Keratinocyte (primary cell): Measurements from ENCODE around the gene RHOF. TPM values are rescaled to one million over a fixed set of nuclear protein-coding genes. Genes with fewer than 3 reads are reported as not detected.

ENCODE experiments used
- DNase-seq: peaks from one replicate; pipeline ENCODE4 v3.0.0-alpha.2; 2011; ENCODE audit warnings: low read depth, missing footprints, low spot score
- FAIRE-seq: peaks from 2 replicates; lab custom pipeline; 2011; peaks lifted over from hg19 to GRCh38; lab: Jason Lieb, UNC
- H2AFZ ChIP-seq: 2 replicates; pipeline ENCODE4 v1.6.0; 2012; ENCODE audit warnings: low read length, control low read depth, inconsistent platforms; ENCODE audit not compliant: control insufficient read depth
- H3K27ac ChIP-seq: 2 replicates; pipeline ENCODE4 v1.5.1; 2011; ENCODE audit warnings: low read length; ENCODE audit not compliant: control insufficient read depth, insufficient read depth
- H3K27me3 ChIP-seq: 3 replicates; pipeline ENCODE4 v1.6.0; 2011; ENCODE audit warnings: low read length; ENCODE audit not compliant: control insufficient read depth, insufficient read depth; ENCODE audit errors: extremely low read depth
- H3K36me3 ChIP-seq, 2 experiments: 2 replicates in 1 of 2; 3 replicates in 1 of 2; pipeline ENCODE4 v1.5.1; 2011; ENCODE audit warnings: low read length in 2 of 2, mild to moderate bottlenecking in 1 of 2; ENCODE audit not compliant: control insufficient read depth in 2 of 2, insufficient read depth in 2 of 2; ENCODE audit errors: extremely low read depth in 1 of 2
- H3K4me1 ChIP-seq: 3 replicates; pipeline ENCODE4 v1.5.1; 2011; ENCODE audit warnings: low read length; ENCODE audit not compliant: control insufficient read depth, insufficient read depth; ENCODE audit errors: extremely low read depth
- H3K4me2 ChIP-seq: 3 replicates; pipeline ENCODE4 v1.6.0; 2011; ENCODE audit warnings: low read depth, low read length; ENCODE audit not compliant: control insufficient read depth, insufficient read depth; ENCODE audit errors: extremely low read depth
- H3K4me3 ChIP-seq, 3 experiments: fragments of 200-600 bp in 1 of 3; sonication (generic) in 1 of 3; 2 replicates in 2 of 3; 3 replicates in 1 of 3; pipeline ENCODE4 v1.5.1; 2011 to 2016; ENCODE audit warnings: low read length in 3 of 3, mild to moderate bottlenecking in 3 of 3, control low read depth in 2 of 3, inconsistent platforms in 1 of 3, low read depth in 1 of 3, mixed read lengths in 1 of 3, mixed run types in 1 of 3, moderate library complexity in 1 of 3; ENCODE audit not compliant: control insufficient read depth in 2 of 3, insufficient read depth in 2 of 3; ENCODE audit errors: extremely low read depth in 1 of 3
- H3K79me2 ChIP-seq: 2 replicates; pipeline ENCODE4 v1.6.0; 2012; ENCODE audit warnings: low read length; ENCODE audit not compliant: control insufficient read depth, insufficient read depth
- H3K9ac ChIP-seq: 3 replicates; pipeline ENCODE4 v1.6.0; 2011; ENCODE audit warnings: low read length; ENCODE audit not compliant: control insufficient read depth, insufficient read depth; ENCODE audit errors: extremely low read depth
- H3K9me1 ChIP-seq: 3 replicates; pipeline ENCODE4 v1.6.0; 2011; ENCODE audit warnings: low read length; ENCODE audit not compliant: control insufficient read depth, insufficient read depth; ENCODE audit errors: extremely low read depth
- H3K9me3 ChIP-seq: 2 replicates; pipeline ENCODE4 v1.5.1; 2012; ENCODE audit warnings: low read depth, low read length; ENCODE audit not compliant: control insufficient read depth
- H4K20me1 ChIP-seq: 3 replicates; pipeline ENCODE4 v1.6.0; 2011; ENCODE audit warnings: low read length; ENCODE audit not compliant: control insufficient read depth, insufficient read depth; ENCODE audit errors: extremely low read depth
- EZH2 ChIP-seq: IDR thresholded peaks from one replicate; pipeline ENCODE4 v1.6.1; 2012; ENCODE audit warnings: inconsistent platforms, mild to moderate bottlenecking, low read length, moderate library complexity
- dilution Hi-C: fragments of 300-500 bp; cut with MboI; formaldehyde crosslinking; loops from one replicate; pipeline ENCODE4 v1.7.0; 2020; ENCODE audit warnings: low sequenced_read_pairs; ENCODE audit not compliant: extremely low pct_ligation_motif_present
- polyA plus RNA-seq, 5 experiments: library from polyadenylated mRNA; depleted of rRNA in 3 of 5; stranded (reverse) in 3 of 5; stranded (forward) in 1 of 5; unstranded in 1 of 5; fragments of >200 nt; gene quantifications; 1 replicate in 1 of 5; 2 replicates in 3 of 5; 3 replicates in 1 of 5; pipeline versions ENCODE4 v1.2.1 to v1.2.3, GENCODE V29; 2011 to 2012; ENCODE audit warnings: missing spikeins in 2 of 5, low read depth in 1 of 5, low replicate concordance in 1 of 5
- TF ChIP-seq, protein P1 (sequence below), 3 experiments: IDR thresholded peaks in 1 of 3; conservative IDR thresholded peaks in 1 of 3; optimal IDR thresholded peaks in 1 of 3; 2 replicates in 2 of 3; 3 replicates in 1 of 3; pipeline versions ENCODE3 to v1.5.1; 2011; ENCODE audit warnings: low read length in 3 of 3, mild to moderate bottlenecking in 3 of 3, moderate library complexity in 2 of 3, control low read depth in 1 of 3, inconsistent platforms in 1 of 3; ENCODE audit not compliant: insufficient read depth in 2 of 3; ENCODE audit errors: extremely low read depth in 1 of 3

The RHOF gene
- polyA plus RNA-seq, 1 donor (not counting 4 experiments of a cell fraction or from before 2014, with no cell fraction given), result 2.8 TPM

- Histone ChIP-seq H3K79me2 (no peaks in the 10 kb centered on the region), H3K4me2 (no peak overlapping the region), H3K9me1 (no peaks in the 10 kb centered on the region), H3K36me3 (peaks cover 0 to 6% of the 10 kb centered on the region in 2 experiments), H4K20me1 (no peaks in the 10 kb centered on the region), H3K9me3 (no peaks in the 10 kb centered on the region), H3K4me3 (no peak overlapping the region), H3K4me1 (peaks cover 18% of the 10 kb centered on the region), H3K9ac (no peak overlapping the region), H2AFZ (no peak overlapping the region), H3K27me3 (no peaks in the 10 kb centered on the region), H3K27ac (no peak overlapping the region)
- TF ChIP-seq, protein P1, sequence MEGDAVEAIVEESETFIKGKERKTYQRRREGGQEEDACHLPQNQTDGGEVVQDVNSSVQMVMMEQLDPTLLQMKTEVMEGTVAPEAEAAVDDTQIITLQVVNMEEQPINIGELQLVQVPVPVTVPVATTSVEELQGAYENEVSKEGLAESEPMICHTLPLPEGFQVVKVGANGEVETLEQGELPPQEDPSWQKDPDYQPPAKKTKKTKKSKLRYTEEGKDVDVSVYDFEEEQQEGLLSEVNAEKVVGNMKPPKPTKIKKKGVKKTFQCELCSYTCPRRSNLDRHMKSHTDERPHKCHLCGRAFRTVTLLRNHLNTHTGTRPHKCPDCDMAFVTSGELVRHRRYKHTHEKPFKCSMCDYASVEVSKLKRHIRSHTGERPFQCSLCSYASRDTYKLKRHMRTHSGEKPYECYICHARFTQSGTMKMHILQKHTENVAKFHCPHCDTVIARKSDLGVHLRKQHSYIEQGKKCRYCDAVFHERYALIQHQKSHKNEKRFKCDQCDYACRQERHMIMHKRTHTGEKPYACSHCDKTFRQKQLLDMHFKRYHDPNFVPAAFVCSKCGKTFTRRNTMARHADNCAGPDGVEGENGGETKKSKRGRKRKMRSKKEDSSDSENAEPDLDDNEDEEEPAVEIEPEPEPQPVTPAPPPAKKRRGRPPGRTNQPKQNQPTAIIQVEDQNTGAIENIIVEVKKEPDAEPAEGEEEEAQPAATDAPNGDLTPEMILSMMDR (optimal IDR thresholded peaks at IDR 0.05 in 1 of 3, IDR thresholded peaks at IDR 0.05 in 1 of 3, conservative IDR thresholded peaks at IDR 0.05 in 1 of 3; ENCODE audit: extremely low read depth in 1 of 3, insufficient read depth in 2 of 3, low read length in 3 of 3), result no peak
- no peak for TF ChIP-seq EZH2
- dilution Hi-C loops, result no loop called here
- FAIRE-seq, result no peak
- no peak for DNase-seq
Observed at GRCh38 chr12:121779422-121779895, 14.0 kb downstream of the RHOF start.

DNA sequence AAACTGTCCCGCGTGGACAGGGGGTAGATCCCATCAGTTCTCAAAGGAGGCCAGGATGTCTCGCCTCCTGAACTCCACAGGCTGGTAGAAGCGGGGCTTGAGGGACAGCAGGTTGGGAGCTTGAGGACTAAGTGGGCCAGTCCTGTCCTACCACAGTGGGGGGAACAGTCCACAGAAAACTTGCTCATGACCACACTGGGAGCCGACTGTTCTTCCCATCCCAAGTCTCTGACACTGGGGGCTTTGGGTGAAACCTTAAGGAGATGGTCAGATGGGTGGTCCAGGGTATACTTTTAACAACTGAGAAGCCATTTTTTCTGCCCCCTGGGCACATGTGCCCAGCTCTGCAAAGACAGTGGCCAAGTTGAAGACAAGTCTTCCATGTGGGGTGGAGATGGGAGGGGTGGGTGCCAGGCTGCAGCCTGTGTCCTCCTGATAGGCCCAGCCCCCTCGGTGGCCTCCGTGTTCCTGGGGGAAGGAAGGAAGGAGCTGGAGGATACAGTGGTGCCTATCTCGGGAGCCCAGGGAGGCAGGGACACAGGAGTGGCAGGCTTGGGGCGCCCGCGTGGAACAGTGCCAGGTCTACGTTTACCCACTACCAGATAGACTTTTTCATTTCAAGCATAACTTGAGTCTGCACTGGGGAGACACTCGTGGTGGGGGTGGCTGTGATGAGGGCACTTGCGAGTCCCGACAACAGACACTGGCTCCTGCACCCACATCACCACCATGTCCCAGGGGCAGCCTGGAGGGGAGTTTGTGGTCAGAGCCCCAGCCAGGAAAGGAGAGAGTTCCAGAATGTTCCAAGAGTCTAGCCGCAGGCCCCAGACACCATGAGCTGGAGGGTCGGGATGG lies 14.7 kb downstream of the RHOF start:
- no peaks in the 10 kb centered on the region for H4K20me1 ChIP-seq
- dilution Hi-C loops, result no loop called here
- FAIRE-seq (no peak), DNase-seq (no peak)
- no peak overlapping the region for H3K9ac ChIP-seq
- peaks cover 0 to 6% of the 10 kb centered on the region in 2 experiments for H3K36me3 ChIP-seq
- H2AFZ ChIP-seq, result no peak overlapping the region
- no peak overlapping the region for H3K4me3 ChIP-seq
- H3K9me3 ChIP-seq, result no peaks in the 10 kb centered on the region
- H3K27ac ChIP-seq, result no peak overlapping the region
- H3K4me1 ChIP-seq, result peaks cover 15% of the 10 kb centered on the region
- no peak overlapping the region for H3K4me2 ChIP-seq
- no peaks in the 10 kb centered on the region for H3K27me3 ChIP-seq
- H3K9me1 ChIP-seq, result no peaks in the 10 kb centered on the region
- no peaks in the 10 kb centered on the region for H3K79me2 ChIP-seq
- TF ChIP-seq, protein P1 (optimal IDR thresholded peaks at IDR 0.05 in 1 of 3, IDR thresholded peaks at IDR 0.05 in 1 of 3, conservative IDR thresholded peaks at IDR 0.05 in 1 of 3; ENCODE audit: extremely low read depth in 1 of 3, insufficient read depth in 2 of 3, low read length in 3 of 3), result no peak
- no peak for TF ChIP-seq EZH2
